ENCODE data around the gene CFL2. TPM values are rescaled to one million over a fixed set of nuclear protein-coding genes. Genes with fewer than 3 reads are reported as not detected.

CFL2 gene
- total RNA-seq, 1 experiment from 2014 or later, result 13.9 TPM

GRCh38 chr14:34688470-34689206, 25.8 kb downstream of the CFL2 start:
- no peaks in the 10 kb centered on the region for H3K79me1 ChIP-seq (ENCODE audit: insufficient read depth, low read depth, low read length, poor library complexity, severe bottlenecking)
- H3K4me3 Mint-ChIP-seq, result no peak overlapping the region
- no peak overlapping the region for H3K56ac ChIP-seq (ENCODE audit: insufficient read length, low read depth, low read length)
- H2BK120ac ChIP-seq (ENCODE audit: low read depth, low read length, poor library complexity, severe bottlenecking), result no peak overlapping the region
- WGBS (ENCODE audit: extremely low coverage, insufficient read length, low lambda C conversion rate), result no CpG with 5 or more reads among the region's 3 CpGs
- H2BK15ac ChIP-seq (ENCODE audit: low read depth, low read length), result no peak overlapping the region
- no peaks in the 10 kb centered on the region for H3K23me2 ChIP-seq (ENCODE audit: insufficient read length, low read depth, low read length, poor library complexity, severe bottlenecking)
- no peaks in the 10 kb centered on the region for H3K79me2 ChIP-seq (ENCODE audit: insufficient read depth, low read length)
- no peak overlapping the region for H3K4me2 ChIP-seq (ENCODE audit: insufficient read depth, insufficient read length, low read length)
- no peak overlapping the region for H3K14ac ChIP-seq (ENCODE audit: insufficient read depth, low read length)
- H3K27ac Mint-ChIP-seq, result peak overlapping the region in 1 of 3 experiments; percentile 17; a peak in 2 of 7 replicates
- H3K4me1 Mint-ChIP-seq, result peaks cover 35 to 36% of the 10 kb centered on the region in 2 experiments
- H4K20me1 ChIP-seq (ENCODE audit: control insufficient read depth, insufficient read depth, insufficient read length), result no peaks in the 10 kb centered on the region
- H3K23ac ChIP-seq (ENCODE audit: insufficient read length, low read depth, low read length), result no peak overlapping the region
- no peak for TF ChIP-seq CTCF (conservative IDR thresholded peaks at IDR 0.05)
- peaks cover 3% of the 10 kb centered on the region; the same call in 1 of the 2 replicates for H3K27me3 Mint-ChIP-seq (ENCODE audit: low read depth)
- no peak overlapping the region for H3K27ac ChIP-seq (ENCODE audit: insufficient read length, low read depth, low read length)
- no peak overlapping the region for H2AK5ac ChIP-seq (ENCODE audit: insufficient read length, low read length)
- H3K36me3 Mint-ChIP-seq (ENCODE audit: insufficient read depth in 1 of 3, low read depth in 3 of 3), result no peaks in the 10 kb centered on the region
- no peak overlapping the region for H4K91ac ChIP-seq (ENCODE audit: insufficient read length, low read depth, low read length)
- no peak overlapping the region for H3K18ac ChIP-seq (ENCODE audit: insufficient read length, low read depth, low read length)
- H3T11ph ChIP-seq (ENCODE audit: low read length), result no peak overlapping the region
- H3K9ac ChIP-seq (ENCODE audit: extremely low read depth, insufficient read length, low read length), result no peak overlapping the region
- no peaks in the 10 kb centered on the region for H3K9me3 ChIP-seq (ENCODE audit: control insufficient read depth, low read depth, low read length)
- H4K5ac ChIP-seq (ENCODE audit: insufficient read length, low read depth, low read length), result no peak overlapping the region
- no peak overlapping the region for H2BK20ac ChIP-seq (ENCODE audit: low read depth, low read length, poor library complexity, severe bottlenecking)
- no peak for DNase-seq
- no peak overlapping the region for H2BK12ac ChIP-seq (ENCODE audit: insufficient read length, low read depth, low read length)
- no peak overlapping the region for H4K8ac ChIP-seq (replicated peaks; ENCODE audit: insufficient read length, low read depth, low read length)
- H2BK5ac ChIP-seq (ENCODE audit: insufficient read length, low read length), result no peak overlapping the region
- no peaks in the 10 kb centered on the region for H3K27me3 ChIP-seq (ENCODE audit: insufficient read depth, low read length)
- no peak overlapping the region for H2AFZ ChIP-seq (ENCODE audit: low read length)
- H3K4me1 ChIP-seq (ENCODE audit: insufficient read depth, low read length), result peaks cover 11% of the 10 kb centered on the region; the same call in 1 of the 2 replicates
- no peak overlapping the region for H3K4ac ChIP-seq (ENCODE audit: low read depth, low read length)
- no peaks in the 10 kb centered on the region for H3K9me3 Mint-ChIP-seq

Measured in H9 (cell line).